Stimulated activated CD8-positive, alpha-beta memory T cell treated with anti-CD3 and anti-CD28 coated beads, Interleukin-12 subunit alpha, Interleukin-12 subunit beta, amount 100 ng/mL, for 4 hours (primary cell): ENCODE data around the gene CDK12.

Experiments
- DNase-seq: peaks from one replicate; pipeline ENCODE4 v3.0.0-alpha.2; 2020; ENCODE audit warnings: low read depth

CDK12 gene

DNA sequence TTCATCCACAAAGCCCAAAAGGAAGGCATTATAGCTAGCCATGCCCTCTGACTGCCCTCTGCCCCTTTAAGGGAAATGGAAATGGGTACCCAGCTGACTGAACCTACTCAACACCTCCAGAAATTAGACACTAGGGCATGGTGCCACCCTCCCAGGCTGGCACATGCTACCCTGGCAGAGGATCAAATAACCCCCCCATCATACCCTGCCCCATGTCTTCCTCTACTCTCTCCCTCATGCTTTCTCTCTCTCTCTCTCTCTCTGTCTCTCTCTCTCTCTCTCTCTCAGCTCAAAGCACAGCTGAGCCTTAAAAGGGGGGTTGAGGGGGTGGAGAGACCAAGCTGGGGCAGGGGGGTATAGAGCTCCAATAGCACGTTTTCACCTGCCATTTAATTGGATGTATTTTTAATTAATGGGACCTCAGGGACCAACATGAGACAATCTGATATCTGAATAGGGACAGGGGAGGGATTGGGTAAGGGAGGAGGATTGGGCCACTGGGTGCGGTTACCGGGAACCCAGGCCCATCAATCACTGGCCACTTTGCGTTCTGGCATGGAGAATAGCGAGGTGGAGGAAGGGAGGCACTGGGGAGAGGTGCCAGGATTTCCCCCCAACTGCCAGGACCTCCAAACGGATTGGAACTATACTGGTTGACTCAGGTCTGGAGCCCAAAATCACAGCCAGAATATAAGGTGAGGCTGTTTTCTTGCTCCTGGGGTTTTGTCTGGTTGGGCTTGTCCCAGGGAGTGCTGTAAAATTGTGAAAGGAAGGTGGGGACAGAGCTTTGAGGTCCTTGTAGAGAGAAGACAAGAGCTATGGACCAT lies 88.7 kb downstream of the CDK12 start:
- no peak for DNase-seq

DNA sequence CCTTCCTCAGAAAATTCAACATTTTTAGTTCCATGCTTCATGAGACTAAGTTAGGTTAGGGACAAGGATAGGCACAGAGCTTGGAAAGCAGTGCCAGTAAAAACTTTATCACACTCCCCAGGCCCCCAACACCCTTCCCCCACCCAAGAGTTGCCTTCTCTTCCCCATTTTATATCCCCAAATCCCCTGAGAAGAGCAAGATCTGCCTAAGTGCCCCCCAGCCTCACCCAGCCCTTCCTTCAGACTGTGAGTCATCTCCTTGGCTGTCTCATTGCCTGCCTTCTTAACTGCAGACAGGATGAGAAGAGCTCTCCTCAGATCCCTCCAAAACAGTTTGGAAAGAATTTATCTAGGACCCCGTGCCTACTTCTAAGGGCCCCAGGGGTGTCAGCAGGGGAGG lies 90.6 kb downstream of the CDK12 start:
- no peak for DNase-seq

DNA sequence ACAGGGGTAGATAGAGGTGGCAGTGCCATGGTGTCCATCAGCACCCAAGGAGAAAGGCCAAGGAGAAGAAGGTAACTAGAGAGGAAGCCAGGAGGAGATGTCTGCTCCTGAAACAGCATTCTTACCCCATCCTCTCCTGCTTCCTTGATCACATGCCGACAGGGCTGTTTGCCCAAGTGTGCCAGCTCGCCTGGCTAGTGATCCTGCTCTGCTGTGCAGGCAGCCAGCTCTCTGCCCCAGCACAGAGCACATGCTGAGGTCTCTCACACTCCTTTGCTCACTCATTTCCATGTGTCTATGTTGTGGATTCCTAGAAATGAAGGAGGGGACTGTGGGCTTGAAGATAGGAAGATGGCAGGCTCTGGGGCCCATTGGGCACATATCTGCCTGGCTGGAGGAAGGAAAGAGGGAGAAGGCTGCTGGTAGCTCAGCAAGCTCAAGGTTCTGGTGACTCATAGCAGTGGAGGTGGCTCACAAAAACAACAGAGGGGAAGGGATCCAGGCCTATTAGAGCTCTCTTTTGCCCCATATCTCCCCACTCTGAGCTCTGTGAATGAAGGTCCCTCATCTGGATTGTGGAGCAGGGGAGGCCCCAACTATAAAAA lies 92.2 kb downstream of the CDK12 start:
- no peak for DNase-seq

DNA sequence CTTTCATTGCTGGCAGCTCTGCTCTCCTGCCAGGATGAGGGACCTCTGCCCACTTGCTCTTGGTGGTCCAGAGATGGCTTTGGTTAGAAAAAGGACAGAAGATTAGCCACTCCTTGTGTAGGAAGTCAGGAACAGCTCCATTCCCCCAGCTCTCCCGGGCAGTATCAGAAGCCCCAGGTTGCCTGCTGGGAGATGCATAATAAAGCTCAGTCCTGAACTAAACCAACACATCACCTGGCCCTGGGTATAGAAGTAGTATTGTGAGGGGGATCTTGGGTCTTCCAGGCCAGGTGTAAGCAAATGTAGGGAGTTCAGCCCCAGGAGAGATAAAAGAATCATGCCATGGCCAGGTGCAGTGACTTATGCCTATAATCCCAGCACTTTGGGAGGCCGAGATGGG lies 94.1 kb downstream of the CDK12 start:
- no peak for DNase-seq

DNA sequence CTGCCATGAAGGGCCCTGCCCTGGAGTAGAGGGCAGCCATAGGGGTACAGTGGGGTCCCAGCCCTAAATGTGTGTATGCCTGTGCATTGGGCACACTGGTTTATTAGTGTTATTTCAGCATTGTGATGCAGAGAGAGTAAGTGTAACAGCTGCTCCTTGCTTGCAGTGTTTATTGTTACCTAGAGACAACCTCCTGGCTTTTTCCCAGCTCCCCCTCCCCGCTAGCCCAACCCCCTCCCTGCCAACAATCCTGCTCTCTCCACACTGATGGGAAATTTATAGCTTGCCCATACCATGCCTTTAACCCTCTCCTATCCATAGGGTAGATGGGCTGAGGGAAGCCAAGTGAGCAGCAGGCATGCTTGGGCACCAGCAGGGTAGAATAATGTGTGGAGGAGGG lies 95.1 kb downstream of the CDK12 start:
- no peak for DNase-seq

DNA sequence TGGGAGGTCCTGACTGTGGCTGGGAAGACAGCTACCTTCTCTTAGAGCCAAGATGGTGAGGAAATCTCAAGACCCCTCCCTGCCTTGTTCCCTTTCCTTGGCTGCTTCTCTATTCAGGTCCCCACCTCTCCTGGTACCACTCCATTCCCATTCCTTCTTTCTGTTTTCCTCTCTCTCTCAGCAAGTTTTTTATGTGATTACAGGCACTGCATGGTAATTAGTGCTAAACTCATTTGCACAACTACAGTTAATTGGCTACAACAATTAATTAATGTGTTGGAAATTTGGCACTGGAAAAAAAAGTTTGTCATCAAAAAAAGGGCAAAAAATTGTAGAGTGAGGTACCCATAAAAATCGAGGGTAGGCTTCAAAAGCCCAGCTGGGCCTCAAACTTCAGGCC lies 101.1 kb downstream of the CDK12 start:
- DNase-seq = no peak

DNA sequence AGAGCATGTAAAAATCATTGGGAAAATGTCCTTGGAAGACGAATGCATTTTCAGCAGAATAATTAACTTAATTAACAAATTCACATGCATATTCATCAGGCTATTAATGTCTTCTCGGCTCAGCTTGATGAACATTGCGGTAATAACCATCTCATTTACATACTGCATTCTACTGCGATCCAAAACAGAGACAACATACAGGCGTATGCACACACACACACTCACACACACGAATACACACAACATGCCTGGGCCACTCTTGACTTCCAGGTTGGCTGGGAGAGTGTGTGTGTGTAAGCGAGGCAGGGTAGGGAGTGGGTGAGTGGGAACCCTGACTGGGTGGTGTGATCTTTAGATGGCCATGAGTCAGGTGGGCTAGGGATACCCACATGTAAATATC lies 101.7 kb downstream of the CDK12 start:
- DNase-seq = no peak

DNA sequence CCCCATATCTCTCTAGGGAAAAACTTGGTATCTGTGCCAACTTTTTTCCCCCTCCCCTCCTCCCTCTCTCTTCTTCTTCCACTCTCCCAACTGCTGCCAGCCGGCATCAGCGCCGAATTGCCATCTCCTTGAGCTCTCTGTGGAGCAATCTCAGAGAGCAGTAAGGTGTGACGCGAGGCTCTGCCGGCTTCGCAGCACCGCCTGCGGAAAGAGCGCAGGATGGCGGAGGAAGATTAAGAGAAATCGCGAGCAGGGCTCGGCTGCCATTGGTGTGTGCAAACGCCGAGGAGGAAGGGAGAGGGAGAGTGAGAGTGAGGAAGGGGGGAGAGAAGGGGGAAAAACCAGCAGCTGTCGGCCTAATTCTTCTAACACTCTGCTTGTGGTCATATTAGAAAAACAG lies 102.2 kb downstream of the CDK12 start:
- DNase-seq = no peak

DNA sequence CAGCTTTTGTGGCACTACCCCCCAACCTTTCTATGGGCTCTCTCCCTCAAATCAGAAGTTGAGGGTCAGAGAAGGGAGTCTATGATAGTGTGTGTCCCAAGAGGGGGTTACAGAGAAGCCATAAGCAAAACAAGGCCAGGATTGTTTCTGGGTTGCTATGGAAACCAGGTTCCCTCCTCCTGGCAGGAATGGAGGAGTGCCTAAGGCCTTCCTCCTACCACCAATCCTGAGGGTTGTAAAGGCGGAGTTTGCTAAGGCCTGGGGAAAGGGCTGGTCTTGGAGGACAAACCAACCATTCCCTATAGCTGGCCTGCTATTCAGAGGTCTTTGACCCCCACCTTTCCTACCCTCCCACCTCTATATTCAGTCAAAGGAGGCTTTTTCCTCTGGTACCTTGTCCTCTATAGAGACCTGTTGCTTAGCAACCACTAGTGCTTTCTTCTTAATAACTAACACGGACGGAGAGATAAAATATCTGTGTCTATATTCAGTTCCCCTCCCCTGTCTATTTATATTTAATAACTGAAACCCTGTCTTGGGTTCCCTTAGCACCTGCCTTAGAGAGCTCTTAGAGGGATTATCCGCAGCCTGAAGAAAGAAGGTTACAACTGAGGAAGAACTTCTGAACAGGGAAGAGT lies 103.0 kb downstream of the CDK12 start:
- DNase-seq = no peak

DNA sequence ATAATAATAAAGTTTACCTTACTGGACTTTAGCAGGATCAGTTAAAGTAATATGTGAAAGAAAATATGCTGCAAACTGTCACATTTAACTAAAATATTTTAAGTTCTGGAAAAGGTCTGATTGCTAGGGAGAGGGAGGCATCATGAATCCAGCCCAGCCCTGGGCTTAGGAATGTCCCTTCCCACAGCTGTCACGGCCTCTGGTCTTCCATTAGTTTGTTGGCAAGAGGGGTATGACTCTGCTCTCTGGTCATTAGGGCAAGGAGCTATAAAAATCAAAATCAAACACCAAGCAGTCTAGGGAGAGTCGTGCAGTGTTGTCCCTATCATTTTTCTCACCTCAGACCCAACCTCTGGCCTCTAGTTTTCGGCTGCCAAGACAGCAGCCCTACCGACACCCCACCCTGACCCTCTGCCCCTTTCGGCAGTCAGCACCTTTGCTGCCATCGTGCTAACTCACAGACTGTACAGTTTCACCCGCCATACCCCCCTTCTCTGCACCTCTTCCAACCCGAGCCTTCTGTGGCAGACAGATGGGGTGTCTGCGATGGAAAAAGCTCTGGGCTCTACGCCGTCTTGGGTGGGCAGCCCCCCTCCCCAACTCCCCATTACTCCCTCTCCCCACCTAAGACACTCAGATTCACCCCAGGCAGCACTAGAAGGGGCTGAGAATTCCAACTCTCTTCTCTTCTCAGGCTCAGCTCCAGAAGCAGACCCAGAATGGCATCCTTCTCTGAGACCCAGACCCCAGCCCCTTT lies 105.0 kb downstream of the CDK12 start:
- DNase-seq = no peak

DNA sequence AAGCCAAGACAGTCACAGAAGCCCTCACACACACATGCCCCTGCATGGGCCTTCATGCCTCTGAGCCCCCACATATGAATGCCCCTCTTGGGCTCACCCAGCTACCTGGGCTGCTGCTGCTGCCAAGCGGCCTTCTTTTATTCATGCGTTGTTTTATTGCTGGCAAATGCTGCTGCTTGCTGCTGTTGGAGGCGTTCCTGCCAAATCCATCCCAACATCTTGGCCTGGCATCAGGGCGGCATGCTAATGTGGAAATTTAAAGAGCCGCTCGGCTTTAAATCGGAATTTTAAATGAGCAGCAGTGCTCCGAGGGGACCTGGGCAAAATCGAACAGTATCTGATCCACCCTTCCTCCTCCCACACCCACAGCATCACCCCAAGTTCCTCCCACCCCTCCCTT lies 107.4 kb downstream of the CDK12 start:
- DNase-seq = no peak

DNA sequence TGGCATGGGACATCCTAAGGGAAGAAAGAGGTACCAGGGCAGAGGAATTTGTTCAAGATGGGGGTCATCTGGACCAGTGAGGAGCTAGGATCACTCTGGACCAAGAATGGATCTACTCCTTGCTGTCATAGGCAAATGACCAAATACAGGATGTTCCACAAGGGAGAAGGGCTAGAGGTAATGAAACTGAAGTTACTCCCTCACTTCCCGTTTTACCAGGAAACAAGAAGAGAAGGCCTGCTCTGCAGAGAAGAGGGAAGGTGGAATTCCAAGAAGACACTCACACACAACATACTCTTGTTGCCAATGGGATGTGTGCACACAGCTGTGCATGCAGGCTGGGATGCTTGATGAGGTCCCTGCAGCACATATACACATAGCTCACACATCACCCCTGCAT lies 107.8 kb downstream of the CDK12 start:
- no peak for DNase-seq

DNA sequence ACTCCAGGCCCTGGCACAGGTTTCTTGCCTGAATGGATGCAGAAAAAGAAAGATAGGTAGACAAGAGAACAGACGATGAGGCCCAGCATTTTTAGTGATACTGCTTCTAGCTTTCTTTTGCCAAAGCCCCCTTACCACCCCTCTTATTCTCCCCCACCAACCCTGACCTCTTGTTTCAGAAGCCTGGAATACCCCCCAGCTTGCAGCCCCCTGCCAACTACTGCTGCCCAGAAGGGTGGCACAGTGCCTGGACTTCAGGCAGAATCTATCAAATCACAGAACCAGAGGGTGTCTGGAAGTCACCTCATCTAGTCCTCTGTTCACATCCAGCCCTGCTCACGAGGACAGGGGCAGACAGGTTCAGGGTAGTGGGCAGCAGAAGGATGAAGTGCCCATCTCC lies 110.8 kb downstream of the CDK12 start:
- DNase-seq = no peak

DNA sequence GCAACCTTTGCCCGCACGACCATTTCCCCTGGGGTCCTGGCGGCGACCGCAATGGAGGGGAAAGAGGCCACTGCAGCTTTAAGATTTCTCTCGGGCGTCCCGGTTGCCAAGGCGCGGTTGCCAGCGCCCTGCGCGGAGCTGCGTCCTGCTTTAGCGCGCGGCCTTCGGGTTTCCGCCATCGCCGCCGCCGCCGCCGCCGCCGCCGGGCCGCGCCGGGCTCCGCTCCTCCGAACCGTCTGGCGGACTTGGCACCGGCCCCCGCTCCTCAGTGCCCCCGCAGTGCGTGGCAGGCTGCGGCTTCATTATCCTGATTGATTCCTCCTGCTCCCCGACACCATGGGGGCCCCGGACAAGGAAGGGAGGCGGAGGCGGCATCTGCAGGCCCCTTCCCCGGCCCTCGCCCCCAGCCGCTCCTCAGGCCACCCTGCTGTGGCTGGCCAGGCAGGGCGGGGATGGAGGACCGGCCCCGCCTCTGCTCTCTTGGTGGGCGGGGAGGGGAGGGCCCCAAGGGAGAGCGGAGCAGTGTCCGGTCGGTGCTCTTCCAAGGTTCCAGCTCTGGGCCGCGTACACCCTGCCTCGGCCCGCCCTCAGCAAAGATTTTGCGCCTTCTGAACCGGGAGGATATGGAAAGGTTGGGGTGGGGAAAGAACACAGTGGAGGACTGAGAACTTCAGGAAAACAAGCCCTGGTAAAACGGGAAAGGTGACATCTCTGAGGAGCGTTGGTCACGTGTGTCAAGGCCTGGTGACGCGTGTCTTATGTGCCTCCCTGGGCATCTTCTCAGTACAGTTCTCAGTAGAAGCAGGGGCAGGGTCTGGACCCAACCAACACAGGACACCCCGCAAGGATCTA lies 112.4 kb downstream of the CDK12 start:
- DNase-seq = peak; percentile 2

DNA sequence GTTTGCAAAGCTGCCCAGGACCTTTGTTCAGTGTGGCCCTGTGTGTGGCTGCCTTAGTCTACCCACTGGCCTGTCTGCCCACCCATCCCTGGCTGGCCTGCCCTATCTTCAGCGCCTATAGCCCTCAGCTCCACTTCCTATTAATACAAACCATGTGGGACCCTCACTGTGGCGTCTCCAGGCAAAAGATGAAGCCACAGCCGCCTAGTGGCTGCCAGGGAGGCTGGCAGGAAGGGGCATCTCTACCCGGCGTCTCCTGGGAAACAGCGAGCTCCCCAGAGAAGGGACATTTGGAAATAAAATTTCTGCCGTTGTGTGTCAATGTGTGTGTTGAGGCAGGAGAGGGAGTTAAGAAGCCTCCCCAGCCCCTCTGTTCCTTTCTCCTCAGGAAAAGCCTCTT lies 114.9 kb downstream of the CDK12 start:
- DNase-seq = no peak

DNA sequence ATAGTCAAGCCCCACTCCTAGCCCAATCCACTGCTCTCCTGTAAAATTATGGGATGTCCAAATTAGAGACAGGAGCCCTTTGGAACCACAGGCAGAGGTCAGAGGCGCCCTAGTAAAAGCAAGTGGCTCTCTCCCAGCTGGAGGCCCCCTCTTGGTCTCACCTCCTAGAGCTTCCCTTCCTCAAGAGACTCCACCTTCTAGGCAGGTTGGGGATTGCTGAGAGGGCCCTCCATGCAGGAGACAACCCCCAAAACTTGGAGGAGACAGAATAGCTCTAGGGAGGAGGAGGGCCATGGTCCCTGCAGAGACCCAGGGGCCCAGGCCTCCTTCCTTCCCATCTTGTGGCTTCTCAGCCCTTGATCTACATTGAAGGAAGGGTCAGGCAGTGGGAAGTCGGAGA lies 117.0 kb downstream of the CDK12 start:
- no peak for DNase-seq

DNA sequence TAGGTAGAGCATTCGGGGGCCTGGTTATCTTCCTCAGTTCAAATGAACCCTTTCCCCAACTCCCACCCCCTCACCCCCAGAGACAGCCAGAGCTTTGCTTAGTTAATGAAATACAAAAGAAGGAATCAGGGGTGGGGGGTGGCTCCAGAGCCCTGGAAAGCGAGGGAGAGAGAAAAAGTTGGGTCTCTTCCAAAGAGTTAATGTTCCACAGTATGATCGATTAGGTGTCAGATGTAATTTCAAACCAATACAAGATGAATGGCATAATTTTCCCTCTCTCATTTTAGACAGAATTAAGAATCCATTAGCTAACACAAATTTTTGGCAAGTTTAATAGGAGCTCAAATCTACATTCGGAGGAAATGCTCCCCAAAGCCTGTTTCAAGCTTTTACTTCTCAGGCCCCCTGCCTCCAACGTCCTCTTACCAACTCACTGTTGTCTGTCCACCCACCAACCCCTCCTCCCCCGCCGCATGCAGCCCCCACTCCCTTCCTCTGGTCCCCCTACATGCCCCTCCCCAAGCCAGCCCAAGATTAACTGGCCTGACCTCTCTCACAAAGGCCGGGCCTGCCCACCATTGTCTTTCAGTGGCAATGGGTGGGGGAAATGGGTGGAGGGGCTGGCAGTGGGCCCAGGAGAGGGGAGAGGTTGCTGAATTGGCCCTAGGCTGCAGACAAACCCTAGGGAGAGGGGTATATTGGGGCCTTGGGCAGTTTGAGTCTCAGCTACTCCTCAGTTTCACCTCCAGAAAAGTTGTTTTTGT lies 118.2 kb downstream of the CDK12 start:
- no peak for DNase-seq

DNA sequence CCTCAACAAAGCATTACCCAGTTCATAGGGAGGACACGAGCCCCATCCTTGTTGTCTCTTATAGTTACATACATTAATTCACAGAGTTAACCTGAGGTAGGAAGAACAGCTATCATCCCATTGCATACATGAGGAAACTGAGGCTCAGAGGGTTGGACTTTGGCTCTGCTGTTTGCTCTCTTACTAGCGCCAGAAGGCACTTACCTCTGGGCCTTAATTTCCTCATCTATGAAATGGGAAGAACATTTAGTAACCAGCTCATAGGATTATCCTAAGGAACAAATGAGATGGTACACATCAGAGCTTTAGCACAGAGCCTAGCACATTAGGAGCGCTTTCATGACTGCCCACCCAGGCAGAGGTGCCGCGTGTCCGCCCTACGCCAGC lies 118.8 kb downstream of the CDK12 start:
- DNase-seq = no peak

DNA sequence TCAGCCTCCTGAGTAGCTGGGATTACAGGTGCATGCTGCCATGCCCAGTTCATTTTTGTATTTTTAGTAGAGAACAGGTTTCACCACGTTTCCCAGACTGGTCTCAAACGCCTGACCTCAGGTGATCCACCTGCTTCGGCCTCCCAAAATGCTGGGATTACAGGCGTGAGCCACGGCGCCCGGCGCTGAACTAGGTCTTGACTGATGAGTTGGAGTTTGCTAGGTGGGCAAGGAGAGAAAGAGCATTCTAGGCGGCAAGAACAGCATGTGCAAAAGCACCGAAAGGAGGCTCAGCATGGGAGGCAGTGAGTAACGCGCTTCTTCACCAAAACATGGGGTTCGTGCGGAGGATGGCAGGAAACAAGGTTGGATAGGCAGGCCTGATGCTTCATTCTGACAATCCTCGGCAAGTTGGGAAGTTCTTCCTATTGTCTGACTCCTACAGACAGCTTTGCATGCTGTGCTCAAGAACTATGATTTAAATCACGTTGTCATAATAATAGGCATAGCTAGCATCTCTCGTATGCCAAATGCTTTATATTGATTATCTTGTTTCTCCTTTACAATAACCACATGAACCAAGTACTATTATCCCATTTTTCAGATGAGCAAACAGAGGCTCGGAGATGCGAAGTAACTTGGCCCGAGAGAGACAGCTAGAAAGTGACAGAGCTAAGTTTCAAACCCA lies 119.9 kb downstream of the CDK12 start:
- no peak for DNase-seq

DNA sequence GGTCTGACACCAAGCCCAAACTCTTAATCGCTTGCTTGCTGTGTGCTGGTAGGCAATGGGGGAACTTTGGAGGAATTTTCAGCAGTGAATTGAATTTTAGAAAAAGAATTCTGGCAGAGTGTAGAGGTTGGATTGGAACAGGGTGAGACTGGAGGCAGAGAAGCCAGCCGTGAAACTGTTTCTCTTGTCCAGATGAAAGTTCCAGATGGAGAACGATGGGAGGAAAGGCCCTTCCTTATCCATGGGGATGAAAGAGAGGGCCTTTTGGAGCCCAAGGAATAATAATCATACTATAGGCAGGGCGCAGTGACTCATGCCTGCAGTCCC lies 120.4 kb downstream of the CDK12 start:
- DNase-seq = no peak

DNA sequence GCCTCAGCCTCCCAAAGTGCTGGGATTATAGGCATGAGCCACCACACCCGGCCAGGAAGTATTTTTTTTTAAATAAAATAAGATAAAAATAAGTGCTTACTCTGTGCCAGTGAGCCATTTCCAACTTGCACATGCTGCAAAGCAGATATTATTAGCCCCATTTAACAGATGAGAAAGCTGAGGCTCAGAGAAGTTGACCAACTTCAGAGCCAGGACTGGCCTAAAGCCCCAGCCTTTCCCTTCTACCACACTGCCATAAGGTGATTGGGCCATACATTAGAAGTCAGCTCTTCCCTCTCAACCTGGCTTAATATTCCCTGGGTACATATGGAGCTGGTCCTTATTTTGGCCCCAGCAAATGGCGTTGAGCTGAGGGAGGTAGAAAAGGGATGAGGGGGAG lies 121.4 kb downstream of the CDK12 start:
- no peak for DNase-seq
